HEK293 (cell line): ENCODE measurements around the gene CBX1.

Experiments
- CTCF ChIA-PET: fragments of 350-600 bp; formaldehyde crosslinking; extraction: SDS; loops from one replicate; lab custom pipeline; 2021; ENCODE audit warnings: antibody characterized with exemption; lab: Yijun Ruan, JAX
- POLR2A ChIA-PET: fragments of 300-600 bp; formaldehyde crosslinking; extraction: SDS; loops from one replicate; lab custom pipeline; 2020; ENCODE audit warnings: antibody characterized with exemption, inconsistent platforms; lab: Yijun Ruan, JAX
- H3K27ac ChIP-seq: fragments of 200-500 bp; sonication (Bioruptor generic); 2 replicates; pipeline ENCODE4 v1.5.1; 2014; ENCODE audit warnings: low read depth, low read length, control low read depth, inconsistent platforms; ENCODE audit errors: extremely low read depth
- H3K36me3 ChIP-seq, 2 experiments: fragments of 200-500 bp in 1 of 2; sonication (Bioruptor generic) in 1 of 2; 1 replicate in 1 of 2; 2 replicates in 1 of 2; pipeline ENCODE4 v1.5.1; 2014 to 2017; ENCODE audit warnings: inconsistent platforms in 2 of 2, low read length in 2 of 2; ENCODE audit not compliant: control insufficient read depth in 2 of 2, insufficient read depth in 1 of 2
- H3K4me1 ChIP-seq: fragments of 200-500 bp; sonication (Bioruptor generic); 2 replicates; pipeline ENCODE4 v1.5.1; 2014; ENCODE audit warnings: mild to moderate bottlenecking, low read length, inconsistent platforms; ENCODE audit not compliant: control insufficient read depth, insufficient read depth
- H3K4me3 ChIP-seq: 2 replicates; pipeline ENCODE4 v1.5.1; 2011; ENCODE audit warnings: low read depth, mild to moderate bottlenecking, control low read depth, low read length, moderate library complexity
- H3K9me3 ChIP-seq: fragments of 200-500 bp; sonication (Bioruptor generic); 2 replicates; pipeline ENCODE4 v1.5.1; 2014; ENCODE audit warnings: low read depth, low read length, inconsistent platforms; ENCODE audit not compliant: control insufficient read depth, insufficient read depth
- GLIS1 ChIP-seq: fragments of 450-650 bp; formaldehyde crosslinking; IDR thresholded peaks from 2 replicates; pipeline ENCODE4 v1.5.1; 2016; ENCODE audit warnings: missing biosample characterization, missing genetic modification characterization
- GLIS2 ChIP-seq: fragments of 450-650 bp; formaldehyde crosslinking; IDR thresholded peaks from 2 replicates; pipeline ENCODE4 v1.5.1; 2016; ENCODE audit warnings: missing biosample characterization, missing genetic modification characterization
- KLF16 ChIP-seq: fragments of 450-650 bp; formaldehyde crosslinking; IDR thresholded peaks from 2 replicates; pipeline ENCODE4 v1.5.1; 2017; ENCODE audit warnings: missing biosample characterization, missing genetic modification characterization
- OSR2 ChIP-seq: fragments of 450-650 bp; formaldehyde crosslinking; IDR thresholded peaks from 2 replicates; pipeline ENCODE4 v1.5.1; 2016; ENCODE audit warnings: missing biosample characterization, missing genetic modification characterization
- REPIN1 ChIP-seq: fragments of 450-650 bp; formaldehyde crosslinking; IDR thresholded peaks from 2 replicates; pipeline ENCODE4 v1.5.1; 2017; ENCODE audit warnings: missing biosample characterization, missing genetic modification characterization, low read depth
- WT1 ChIP-seq: fragments of 450-650 bp; formaldehyde crosslinking; IDR thresholded peaks from 2 replicates; pipeline ENCODE4 v1.5.1; 2016; ENCODE audit warnings: missing biosample characterization, missing genetic modification characterization
- ZBTB1 ChIP-seq: fragments of 450-650 bp; formaldehyde crosslinking; IDR thresholded peaks from 2 replicates; pipeline ENCODE4 v1.5.1; 2016; ENCODE audit warnings: missing biosample characterization, missing genetic modification characterization
- ZBTB8A ChIP-seq: fragments of 450-650 bp; formaldehyde crosslinking; IDR thresholded peaks from 2 replicates; pipeline ENCODE4 v1.5.1; 2016; ENCODE audit warnings: missing biosample characterization, missing genetic modification characterization
- ZFHX2 ChIP-seq: fragments of 450-650 bp; formaldehyde crosslinking; conservative IDR thresholded peaks from 2 replicates; pipeline ENCODE4 v1.5.1; 2016; ENCODE audit warnings: missing biosample characterization, missing genetic modification characterization
- ZIC2 ChIP-seq: fragments of 450-650 bp; formaldehyde crosslinking; IDR thresholded peaks from 2 replicates; pipeline ENCODE4 v1.5.1; 2016; ENCODE audit warnings: missing biosample characterization, missing genetic modification characterization
- ZNF239 ChIP-seq: fragments of 450-650 bp; formaldehyde crosslinking; IDR thresholded peaks from 2 replicates; pipeline ENCODE4 v1.5.1; 2016; ENCODE audit warnings: missing biosample characterization, missing genetic modification characterization
- ZNF248 ChIP-seq: fragments of 450-650 bp; formaldehyde crosslinking; IDR thresholded peaks from 2 replicates; pipeline ENCODE4 v1.5.1; 2017; ENCODE audit warnings: missing biosample characterization, missing genetic modification characterization
- ZNF510 ChIP-seq: fragments of 450-650 bp; formaldehyde crosslinking; IDR thresholded peaks from 2 replicates; pipeline ENCODE4 v1.5.1; 2018; ENCODE audit warnings: mild to moderate bottlenecking, missing genetic modification characterization, missing biosample characterization; ENCODE audit not compliant: insufficient replicate concordance
- ZNF558 ChIP-seq: fragments of 450-650 bp; formaldehyde crosslinking; IDR thresholded peaks from 2 replicates; pipeline ENCODE4 v1.5.1; 2016; ENCODE audit warnings: missing biosample characterization, missing genetic modification characterization
- ZNF747 ChIP-seq: fragments of 450-650 bp; formaldehyde crosslinking; IDR thresholded peaks from 2 replicates; pipeline ENCODE4 v1.5.1; 2016; ENCODE audit warnings: missing biosample characterization, missing genetic modification characterization
- ZNF776 ChIP-seq: fragments of 450-650 bp; formaldehyde crosslinking; IDR thresholded peaks from 2 replicates; pipeline ENCODE4 v1.5.0; 2017; ENCODE audit warnings: missing biosample characterization, missing genetic modification characterization, borderline replicate concordance
- ZXDB ChIP-seq: fragments of 450-650 bp; formaldehyde crosslinking; IDR thresholded peaks from 2 replicates; pipeline ENCODE4 v1.5.1; 2016; ENCODE audit warnings: missing biosample characterization, missing genetic modification characterization
- TF ChIP-seq, protein P1 (sequence below): fragments of 450-650 bp; formaldehyde crosslinking; IDR thresholded peaks from 2 replicates; pipeline ENCODE4; 2016; ENCODE audit warnings: missing biosample characterization, missing genetic modification characterization
- TF ChIP-seq, protein P2 (sequence below): fragments of 450-650 bp; formaldehyde crosslinking; IDR thresholded peaks from 2 replicates; pipeline ENCODE4 v1.5.1; 2016; ENCODE audit warnings: missing biosample characterization, missing genetic modification characterization
- TF ChIP-seq, protein P3 (sequence below): fragments of 450-650 bp; IDR thresholded peaks from 2 replicates; pipeline ENCODE4 v1.5.1; 2018; ENCODE audit warnings: missing biosample characterization, missing genetic modification characterization
- TF ChIP-seq, protein P4 (sequence below): fragments of 450-650 bp; formaldehyde crosslinking; conservative IDR thresholded peaks from 2 replicates; pipeline ENCODE4 v1.5.1; 2016; ENCODE audit warnings: low read depth, missing biosample characterization, missing genetic modification characterization
- TF ChIP-seq, protein P5 (sequence below): fragments of 450-650 bp; formaldehyde crosslinking; IDR thresholded peaks from 2 replicates; pipeline ENCODE4 v1.5.1; 2016; ENCODE audit warnings: missing biosample characterization, missing genetic modification characterization

The CBX1 gene

DNA sequence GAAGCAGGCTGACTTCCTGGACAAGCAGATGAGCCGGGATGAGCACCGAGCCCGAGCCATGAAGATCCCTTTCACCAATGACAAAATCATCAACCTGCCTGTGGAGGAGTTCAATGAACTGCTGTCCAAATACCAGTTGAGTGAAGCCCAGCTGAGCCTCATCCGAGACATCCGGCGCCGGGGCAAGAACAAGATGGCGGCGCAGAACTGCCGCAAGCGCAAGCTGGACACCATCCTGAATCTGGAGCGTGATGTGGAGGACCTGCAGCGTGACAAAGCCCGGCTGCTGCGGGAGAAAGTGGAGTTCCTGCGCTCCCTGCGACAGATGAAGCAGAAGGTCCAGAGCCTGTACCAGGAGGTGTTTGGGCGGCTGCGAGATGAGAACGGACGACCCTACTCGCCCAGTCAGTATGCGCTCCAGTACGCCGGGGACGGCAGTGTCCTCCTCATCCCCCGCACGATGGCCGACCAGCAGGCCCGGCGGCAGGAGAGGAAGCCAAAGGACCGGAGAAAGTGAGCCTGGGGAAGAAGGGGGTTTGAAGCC is 42.1 kb downstream of the CBX1 start (continued):
- TF ChIP-seq WT1 (tag by site-specific recombination) (no peak), KLF16 (no peak), ZNF558 (tag by site-specific recombination) (no peak)
- TF ChIP-seq, protein P1, sequence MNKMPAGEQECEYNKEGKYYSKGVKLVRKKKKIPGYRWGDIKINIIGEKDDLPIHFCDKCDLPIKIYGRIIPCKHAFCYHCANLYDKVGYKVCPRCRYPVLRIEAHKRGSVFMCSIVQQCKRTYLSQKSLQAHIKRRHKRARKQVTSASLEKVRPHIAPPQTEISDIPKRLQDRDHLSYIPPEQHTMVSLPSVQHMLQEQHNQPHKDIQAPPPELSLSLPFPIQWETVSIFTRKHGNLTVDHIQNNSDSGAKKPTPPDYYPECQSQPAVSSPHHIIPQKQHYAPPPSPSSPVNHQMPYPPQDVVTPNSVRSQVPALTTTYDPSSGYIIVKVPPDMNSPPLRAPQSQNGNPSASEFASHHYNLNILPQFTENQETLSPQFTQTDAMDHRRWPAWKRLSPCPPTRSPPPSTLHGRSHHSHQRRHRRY (tag by site-specific recombination) = no peak
- TF ChIP-seq, protein P2, sequence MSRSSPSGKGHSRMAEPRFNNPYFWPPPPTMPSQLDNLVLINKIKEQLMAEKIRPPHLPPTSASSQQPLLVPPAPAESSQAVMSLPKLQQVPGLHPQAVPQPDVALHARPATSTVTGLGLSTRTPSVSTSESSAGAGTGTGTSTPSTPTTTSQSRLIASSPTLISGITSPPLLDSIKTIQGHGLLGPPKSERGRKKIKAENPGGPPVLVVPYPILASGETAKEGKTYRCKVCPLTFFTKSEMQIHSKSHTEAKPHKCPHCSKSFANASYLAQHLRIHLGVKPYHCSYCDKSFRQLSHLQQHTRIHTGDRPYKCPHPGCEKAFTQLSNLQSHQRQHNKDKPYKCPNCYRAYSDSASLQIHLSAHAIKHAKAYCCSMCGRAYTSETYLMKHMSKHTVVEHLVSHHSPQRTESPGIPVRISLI (tag by site-specific recombination) = no peak
- TF ChIP-seq, all 188 proteins: peak for 0

DNA sequence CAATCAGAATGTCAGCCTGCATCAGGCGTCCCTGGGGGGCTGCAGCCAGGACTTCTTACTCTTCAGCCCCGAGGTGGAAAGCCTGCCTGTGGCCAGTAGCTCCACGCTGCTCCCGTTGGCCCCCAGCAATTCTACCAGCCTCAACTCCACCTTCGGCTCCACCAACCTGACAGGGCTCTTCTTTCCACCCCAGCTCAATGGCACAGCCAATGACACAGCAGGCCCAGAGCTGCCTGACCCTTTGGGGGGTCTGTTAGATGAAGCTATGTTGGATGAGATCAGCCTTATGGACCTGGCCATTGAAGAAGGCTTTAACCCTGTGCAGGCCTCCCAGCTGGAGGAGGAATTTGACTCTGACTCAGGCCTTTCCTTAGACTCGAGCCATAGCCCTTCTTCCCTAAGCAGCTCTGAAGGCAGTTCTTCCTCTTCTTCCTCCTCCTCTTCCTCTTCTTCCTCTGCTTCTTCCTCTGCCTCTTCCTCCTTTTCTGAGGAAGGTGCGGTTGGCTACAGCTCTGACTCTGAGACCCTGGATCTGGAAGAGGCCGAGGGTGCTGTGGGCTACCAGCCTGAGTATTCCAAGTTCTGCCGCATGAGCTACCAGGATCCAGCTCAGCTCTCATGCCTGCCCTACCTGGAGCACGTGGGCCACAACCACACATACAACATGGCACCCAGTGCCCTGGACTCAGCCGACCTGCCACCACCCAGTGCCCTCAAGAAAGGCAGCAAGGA is 42.7 kb downstream of the CBX1 start:
- Histone ChIP-seq H3K9me3 (no peaks in the 10 kb centered on the region), H3K27ac (no peak overlapping the region), H3K36me3 (peaks cover 46 to 90% of the 10 kb centered on the region in 2 experiments), H3K4me3 (no peak overlapping the region), H3K4me1 (peaks cover 9% of the 10 kb centered on the region)
- TF ChIP-seq ZNF239 (tag by site-specific recombination) (no peak), ZIC2 (tag by site-specific recombination) (peak; percentile 58), GLIS1 (tag by site-specific recombination) (peak; percentile 61), OSR2 (tag by site-specific recombination) (no peak), ZXDB (tag by site-specific recombination) (no peak), ZBTB1 (tag by site-specific recombination) (no peak), ZNF510 (tag by site-specific recombination) (no peak), REPIN1 (tag by site-specific recombination) (no peak), ZFHX2 (tag by site-specific recombination) (no peak), ZNF776 (tag by site-specific recombination) (no peak), GLIS2 (no peak), ZNF248 (tag by site-specific recombination) (no peak), ZBTB8A (tag by site-specific recombination) (no peak), ZNF747 (tag by site-specific recombination) (no peak)
- TF ChIP-seq, protein P2 (tag by site-specific recombination) = no peak
- TF ChIP-seq, protein P3, sequence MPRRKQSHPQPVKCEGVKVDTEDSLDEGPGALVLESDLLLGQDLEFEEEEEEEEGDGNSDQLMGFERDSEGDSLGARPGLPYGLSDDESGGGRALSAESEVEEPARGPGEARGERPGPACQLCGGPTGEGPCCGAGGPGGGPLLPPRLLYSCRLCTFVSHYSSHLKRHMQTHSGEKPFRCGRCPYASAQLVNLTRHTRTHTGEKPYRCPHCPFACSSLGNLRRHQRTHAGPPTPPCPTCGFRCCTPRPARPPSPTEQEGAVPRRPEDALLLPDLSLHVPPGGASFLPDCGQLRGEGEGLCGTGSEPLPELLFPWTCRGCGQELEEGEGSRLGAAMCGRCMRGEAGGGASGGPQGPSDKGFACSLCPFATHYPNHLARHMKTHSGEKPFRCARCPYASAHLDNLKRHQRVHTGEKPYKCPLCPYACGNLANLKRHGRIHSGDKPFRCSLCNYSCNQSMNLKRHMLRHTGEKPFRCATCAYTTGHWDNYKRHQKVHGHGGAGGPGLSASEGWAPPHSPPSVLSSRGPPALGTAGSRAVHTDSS = peak; percentile 97
- TF ChIP-seq, protein P4, sequence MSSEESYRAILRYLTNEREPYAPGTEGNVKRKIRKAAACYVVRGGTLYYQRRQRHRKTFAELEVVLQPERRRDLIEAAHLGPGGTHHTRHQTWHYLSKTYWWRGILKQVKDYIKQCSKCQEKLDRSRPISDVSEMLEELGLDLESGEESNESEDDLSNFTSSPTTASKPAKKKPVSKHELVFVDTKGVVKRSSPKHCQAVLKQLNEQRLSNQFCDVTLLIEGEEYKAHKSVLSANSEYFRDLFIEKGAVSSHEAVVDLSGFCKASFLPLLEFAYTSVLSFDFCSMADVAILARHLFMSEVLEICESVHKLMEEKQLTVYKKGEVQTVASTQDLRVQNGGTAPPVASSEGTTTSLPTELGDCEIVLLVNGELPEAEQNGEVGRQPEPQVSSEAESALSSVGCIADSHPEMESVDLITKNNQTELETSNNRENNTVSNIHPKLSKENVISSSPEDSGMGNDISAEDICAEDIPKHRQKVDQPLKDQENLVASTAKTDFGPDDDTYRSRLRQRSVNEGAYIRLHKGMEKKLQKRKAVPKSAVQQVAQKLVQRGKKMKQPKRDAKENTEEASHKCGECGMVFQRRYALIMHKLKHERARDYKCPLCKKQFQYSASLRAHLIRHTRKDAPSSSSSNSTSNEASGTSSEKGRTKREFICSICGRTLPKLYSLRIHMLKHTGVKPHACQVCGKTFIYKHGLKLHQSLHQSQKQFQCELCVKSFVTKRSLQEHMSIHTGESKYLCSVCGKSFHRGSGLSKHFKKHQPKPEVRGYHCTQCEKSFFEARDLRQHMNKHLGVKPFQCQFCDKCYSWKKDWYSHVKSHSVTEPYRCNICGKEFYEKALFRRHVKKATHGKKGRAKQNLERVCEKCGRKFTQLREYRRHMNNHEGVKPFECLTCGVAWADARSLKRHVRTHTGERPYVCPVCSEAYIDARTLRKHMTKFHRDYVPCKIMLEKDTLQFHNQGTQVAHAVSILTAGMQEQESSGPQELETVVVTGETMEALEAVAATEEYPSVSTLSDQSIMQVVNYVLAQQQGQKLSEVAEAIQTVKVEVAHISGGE (tag by site-specific recombination) = no peak
- TF ChIP-seq, protein P5, sequence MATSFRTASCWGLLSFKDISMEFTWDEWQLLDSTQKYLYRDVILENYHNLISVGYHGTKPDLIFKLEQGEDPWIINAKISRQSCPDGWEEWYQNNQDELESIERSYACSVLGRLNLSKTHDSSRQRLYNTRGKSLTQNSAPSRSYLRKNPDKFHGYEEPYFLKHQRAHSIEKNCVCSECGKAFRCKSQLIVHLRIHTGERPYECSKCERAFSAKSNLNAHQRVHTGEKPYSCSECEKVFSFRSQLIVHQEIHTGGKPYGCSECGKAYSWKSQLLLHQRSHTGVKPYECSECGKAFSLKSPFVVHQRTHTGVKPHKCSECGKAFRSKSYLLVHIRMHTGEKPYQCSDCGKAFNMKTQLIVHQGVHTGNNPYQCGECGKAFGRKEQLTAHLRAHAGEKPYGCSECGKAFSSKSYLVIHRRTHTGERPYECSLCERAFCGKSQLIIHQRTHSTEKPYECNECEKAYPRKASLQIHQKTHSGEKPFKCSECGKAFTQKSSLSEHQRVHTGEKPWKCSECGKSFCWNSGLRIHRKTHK = no peak
- CTCF ChIA-PET = interaction anchor here (0.5 to 4.1 kb wide), 11 partner anchors 10 to 140 kb away, joined by 3 to 29 read pairs (median 5); no protein-coding TSS in a partner anchor
- POLR2A ChIA-PET = interaction anchor here (5.4 kb wide), 1 partner anchor 10 kb away, joined by 51 read pairs; the partner anchor contains the start of gene NFE2L1
